Measurements from ENCODE around the gene APOBEC3G.

DNA sequence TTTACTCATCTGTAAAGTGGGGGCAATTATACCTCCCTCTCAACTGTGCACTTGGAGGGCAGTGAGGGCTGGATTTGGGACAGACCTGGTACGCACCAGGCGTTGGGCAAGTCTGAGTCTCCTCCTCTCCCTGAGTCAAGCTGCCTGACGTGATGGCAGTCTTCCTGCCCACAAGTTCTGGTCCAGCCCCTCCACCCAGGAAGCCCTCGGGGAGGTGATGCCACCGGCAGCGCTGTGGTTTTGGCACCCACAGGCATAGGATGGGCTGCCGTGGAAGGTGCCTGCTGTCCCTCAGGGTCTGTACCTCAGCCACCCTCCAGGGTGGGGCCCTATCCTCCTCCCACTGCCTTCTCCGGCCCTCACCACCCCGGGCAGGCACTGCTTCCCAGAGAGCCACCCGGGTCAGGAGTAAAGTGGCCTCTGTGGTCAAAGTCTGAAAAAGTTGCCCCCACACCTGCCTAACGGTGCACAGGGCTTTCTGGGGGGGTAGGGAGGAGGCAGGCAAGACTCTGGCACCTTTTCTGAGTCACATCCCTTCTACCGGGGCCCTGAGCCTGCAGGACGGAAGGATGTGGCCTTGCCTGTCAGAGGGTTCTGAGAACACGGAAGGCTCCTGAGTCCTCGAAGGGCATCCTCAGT is 13.5 kb downstream of the APOBEC3G start:
- TF ChIP-seq POLR2AphosphoS5 (IDR thresholded peaks at IDR 0.05): no peak
- TF ChIP-seq POLR2A (IDR thresholded peaks at IDR 0.05): no peak
- TF ChIP-seq, protein P1, sequence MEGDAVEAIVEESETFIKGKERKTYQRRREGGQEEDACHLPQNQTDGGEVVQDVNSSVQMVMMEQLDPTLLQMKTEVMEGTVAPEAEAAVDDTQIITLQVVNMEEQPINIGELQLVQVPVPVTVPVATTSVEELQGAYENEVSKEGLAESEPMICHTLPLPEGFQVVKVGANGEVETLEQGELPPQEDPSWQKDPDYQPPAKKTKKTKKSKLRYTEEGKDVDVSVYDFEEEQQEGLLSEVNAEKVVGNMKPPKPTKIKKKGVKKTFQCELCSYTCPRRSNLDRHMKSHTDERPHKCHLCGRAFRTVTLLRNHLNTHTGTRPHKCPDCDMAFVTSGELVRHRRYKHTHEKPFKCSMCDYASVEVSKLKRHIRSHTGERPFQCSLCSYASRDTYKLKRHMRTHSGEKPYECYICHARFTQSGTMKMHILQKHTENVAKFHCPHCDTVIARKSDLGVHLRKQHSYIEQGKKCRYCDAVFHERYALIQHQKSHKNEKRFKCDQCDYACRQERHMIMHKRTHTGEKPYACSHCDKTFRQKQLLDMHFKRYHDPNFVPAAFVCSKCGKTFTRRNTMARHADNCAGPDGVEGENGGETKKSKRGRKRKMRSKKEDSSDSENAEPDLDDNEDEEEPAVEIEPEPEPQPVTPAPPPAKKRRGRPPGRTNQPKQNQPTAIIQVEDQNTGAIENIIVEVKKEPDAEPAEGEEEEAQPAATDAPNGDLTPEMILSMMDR (IDR thresholded peaks at IDR 0.05): no peak
- TF ChIP-seq EP300 (IDR thresholded peaks at IDR 0.05): no peak

Measured in suprapubic skin (tissue), 4 donors.